GM19463 (cell line): ENCODE measurements around the gene MANBA.
"Not testable (repeated sequence)": the region's sequence is repeated elsewhere in the genome, so short reads cannot be mapped to it uniquely, and the experiment has no call there.

Experiments used
- ATAC-seq: cut with Tn5 transposase; IDR thresholded peaks from one replicate; pipeline ENCODE4 v1.9.1; 2021; ENCODE audit warnings: mild to moderate bottlenecking, moderate library complexity; ENCODE audit not compliant: unreplicated experiment

MANBA gene

GRCh38 chr4:102764901-102765300, 4.1 kb upstream of the MANBA start:
- ATAC-seq: no peak

GRCh38 chr4:102761906-102762305, 1.1 kb upstream of the MANBA start:
- ATAC-seq: no peak

GRCh38 chr4:102761296-102761701, 531 bp upstream of the MANBA start:
- ATAC-seq: peak; percentile 3

- ATAC-seq: peak; percentile 47
These were observed 730 bp downstream of the MANBA start for GRCh38 chr4:102759831-102760644.

- no peak for ATAC-seq
These were observed 2.3 kb downstream of the MANBA start for GRCh38 chr4:102758241-102759160.

GRCh38 chr4:102757681-102758080, 3.1 kb downstream of the MANBA start:
- no peak for ATAC-seq

- no peak for ATAC-seq
These were observed 6.7 kb downstream of the MANBA start for GRCh38 chr4:102754044-102754443.

- ATAC-seq: no peak
These were observed 8.8 kb downstream of the MANBA start for GRCh38 chr4:102751941-102752340.

GRCh38 chr4:102743352-102743751, 17.4 kb downstream of the MANBA start:
- ATAC-seq: peak; percentile 100

GRCh38 chr4:102738802-102739201, 22.0 kb downstream of the MANBA start:
- not testable (repeated sequence) for ATAC-seq

- no peak for ATAC-seq
These were observed 23.9 kb downstream of the MANBA start for GRCh38 chr4:102736636-102737549.

GRCh38 chr4:102735582-102735981, 25.2 kb downstream of the MANBA start:
- ATAC-seq: no peak

- peak; percentile 99 for ATAC-seq
These were observed 26.0 kb downstream of the MANBA start for GRCh38 chr4:102734591-102735385.

- peak; percentile 28 for ATAC-seq
These were observed 26.7 kb downstream of the MANBA start for GRCh38 chr4:102734116-102734515.

GRCh38 chr4:102733084-102733483, 27.7 kb downstream of the MANBA start:
- ATAC-seq: no peak

GRCh38 chr4:102732678-102733077, 28.1 kb downstream of the MANBA start:
- ATAC-seq: no peak

GRCh38 chr4:102730968-102731533, 29.7 kb downstream of the MANBA start:
- ATAC-seq: no peak

- not testable (repeated sequence) for ATAC-seq
These were observed 31.3 kb downstream of the MANBA start for GRCh38 chr4:102729486-102729885.

- ATAC-seq: not testable (repeated sequence)
These were observed 33.8 kb downstream of the MANBA start for GRCh38 chr4:102726919-102727318.

GRCh38 chr4:102726068-102726467, 34.7 kb downstream of the MANBA start:
- ATAC-seq: no peak
